Effector memory CD8-positive, alpha-beta T cell (primary cell): ENCODE data around the gene SLC25A24.
"Not testable (repeated sequence)": the region's sequence is repeated elsewhere in the genome, so short reads cannot be mapped to it uniquely, and the experiment has no call there.

Source experiments
- ATAC-seq: fragments of 150-1000 bp; cut with Tn5 transposase; replicated peaks from 2 replicates; pipeline ENCODE4 v1.10.0; 2021; ENCODE audit warnings: mild to moderate bottlenecking, moderate library complexity
- DNase-seq, 3 experiments: peaks; one replicate each; pipeline ENCODE4 v3.0.0; 2021
- H3K27ac Mint-ChIP-seq, 2 donors: one replicate each; pipeline ENCODE4 v1.8.0; 2022; ENCODE audit warnings: mild to moderate bottlenecking in 2 of 2, mixed read lengths in 2 of 2, moderate library complexity in 2 of 2
- H3K27me3 Mint-ChIP-seq, 2 donors: one replicate each; pipeline ENCODE4 v1.8.0; 2022; ENCODE audit warnings: mixed read lengths in 2 of 2
- H3K36me3 Mint-ChIP-seq: one replicate; pipeline ENCODE4 v1.8.0; 2022; ENCODE audit warnings: mild to moderate bottlenecking, moderate library complexity, mixed read lengths; ENCODE audit not compliant: insufficient read depth
- H3K4me1 Mint-ChIP-seq, 2 donors: one replicate each; pipeline ENCODE4 v1.8.0; 2022; ENCODE audit warnings: low read depth in 2 of 2, mixed read lengths in 2 of 2
- H3K4me3 Mint-ChIP-seq, 2 donors: one replicate each; pipeline ENCODE4 v1.8.0; 2022; ENCODE audit warnings: mild to moderate bottlenecking in 2 of 2, mixed read lengths in 2 of 2, moderate library complexity in 2 of 2
- H3K9me3 Mint-ChIP-seq, 2 donors: one replicate each; pipeline ENCODE4 v1.8.0; 2022; ENCODE audit warnings: mixed read lengths in 2 of 2

The SLC25A24 gene

DNA sequence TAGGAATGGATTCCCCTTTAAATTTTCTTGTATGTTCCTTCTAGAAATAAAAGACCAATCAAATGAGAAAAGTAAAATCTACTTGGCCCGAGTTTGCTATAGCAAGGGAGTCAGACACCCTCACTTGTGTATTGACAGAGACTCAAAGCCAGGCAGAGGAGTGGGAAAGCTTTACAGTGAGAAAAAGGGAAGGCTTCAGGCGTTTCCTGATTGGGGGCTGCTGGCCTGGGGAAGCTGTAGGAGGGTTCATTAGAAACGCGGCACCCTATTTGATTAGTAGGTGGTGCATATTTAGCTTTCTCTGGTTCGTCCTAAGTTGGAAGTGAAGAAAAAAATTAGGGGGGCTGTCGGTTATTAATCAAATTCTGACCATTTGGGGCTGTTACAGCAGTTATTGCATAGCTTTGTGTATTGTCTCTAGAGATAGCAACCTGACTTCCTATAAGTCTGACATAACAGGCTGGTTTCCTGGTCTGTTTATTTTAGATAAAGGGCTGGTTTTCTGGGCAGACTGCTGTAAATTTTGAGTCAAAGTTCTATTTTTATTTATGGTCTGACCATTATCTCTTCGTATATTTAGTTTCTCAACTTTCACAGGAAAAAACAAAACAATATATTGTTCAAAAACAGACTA, 10.0 kb downstream of the SLC25A24 start:
- peaks cover 3 to 7% of the 10 kb centered on the region in 2 donors for H3K9me3 Mint-ChIP-seq
- peaks cover 9% of the 10 kb centered on the region for H3K36me3 Mint-ChIP-seq
- H3K4me1 Mint-ChIP-seq, result peaks cover 3 to 11% of the 10 kb centered on the region in 2 donors
- no peak for DNase-seq
- no peaks in the 10 kb centered on the region for H3K27me3 Mint-ChIP-seq
- no peak for ATAC-seq
- no peak overlapping the region for H3K27ac Mint-ChIP-seq
- no peak overlapping the region for H3K4me3 Mint-ChIP-seq

DNA sequence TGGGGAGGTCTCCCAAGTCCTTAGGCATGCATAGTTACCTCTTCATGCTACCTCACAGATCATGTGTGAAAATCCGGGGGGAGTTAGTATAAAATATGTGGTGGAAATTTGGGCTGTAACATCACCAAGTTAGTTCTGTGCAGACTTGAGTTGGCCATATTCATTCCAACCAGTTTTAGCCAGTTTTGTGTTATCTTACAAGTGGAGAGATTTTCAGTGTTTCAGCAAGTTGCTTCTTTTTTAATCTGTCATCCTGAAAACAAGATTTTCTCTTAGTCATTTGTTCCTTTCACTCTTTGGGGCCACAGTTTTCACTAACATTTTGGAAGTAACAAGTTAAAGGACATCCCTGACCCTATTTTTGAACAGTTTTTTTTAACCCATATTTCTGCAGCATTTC, 11.3 kb downstream of the SLC25A24 start:
- ATAC-seq (no peak), DNase-seq (no peak)
- peaks cover 3 to 7% of the 10 kb centered on the region in 2 donors for H3K9me3 Mint-ChIP-seq
- H3K4me3 Mint-ChIP-seq, result no peak overlapping the region
- H3K36me3 Mint-ChIP-seq, result peaks cover 14% of the 10 kb centered on the region
- no peak overlapping the region for H3K27ac Mint-ChIP-seq
- no peaks in the 10 kb centered on the region for H3K27me3 Mint-ChIP-seq
- H3K4me1 Mint-ChIP-seq, result peaks cover 3 to 8% of the 10 kb centered on the region in 2 donors

DNA sequence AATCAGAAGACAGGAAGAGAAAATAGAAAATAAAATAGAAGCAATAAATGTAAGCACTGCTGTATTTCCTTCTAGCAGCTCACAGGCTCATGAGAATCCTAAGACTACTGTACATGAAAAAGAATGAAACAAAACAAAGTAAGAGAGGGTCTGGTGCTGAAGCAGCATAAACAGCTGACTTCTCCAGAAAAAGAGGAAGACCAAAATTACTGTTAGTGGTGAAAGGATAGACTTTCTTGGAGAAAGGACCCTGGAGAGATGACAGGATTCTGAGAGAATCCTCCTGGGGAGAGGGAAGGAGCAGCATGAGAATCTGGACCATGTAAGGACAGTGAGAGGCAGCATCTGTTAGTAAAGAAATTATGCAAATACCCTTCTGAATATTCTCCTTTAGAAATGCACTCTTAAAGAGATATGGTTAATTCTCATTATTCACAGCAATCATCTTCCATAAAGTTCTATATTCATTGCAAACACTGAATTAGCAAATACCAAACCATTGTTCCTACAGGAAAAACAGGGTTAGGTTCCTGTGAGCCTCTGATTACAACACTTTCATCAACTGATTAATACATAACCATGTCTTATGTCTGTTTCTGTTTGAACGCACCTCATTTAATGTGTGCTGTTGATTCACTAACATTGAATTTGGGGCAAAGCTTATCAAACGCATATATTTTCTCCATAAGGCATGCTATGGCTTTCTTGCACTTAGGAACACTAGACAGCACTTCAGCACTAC, 17.0 kb downstream of the SLC25A24 start:
- H3K36me3 Mint-ChIP-seq, result peaks cover 41% of the 10 kb centered on the region
- peak overlapping the region in 1 of 2 donors; percentile 19 for H3K27ac Mint-ChIP-seq
- no peaks in the 10 kb centered on the region for H3K27me3 Mint-ChIP-seq
- no peak for ATAC-seq
- DNase-seq, result no peak
- peaks cover 12 to 19% of the 10 kb centered on the region in 2 donors for H3K4me1 Mint-ChIP-seq
- H3K4me3 Mint-ChIP-seq, result no peak overlapping the region
- H3K9me3 Mint-ChIP-seq, result peaks cover 3 to 5% of the 10 kb centered on the region in 2 donors

DNA sequence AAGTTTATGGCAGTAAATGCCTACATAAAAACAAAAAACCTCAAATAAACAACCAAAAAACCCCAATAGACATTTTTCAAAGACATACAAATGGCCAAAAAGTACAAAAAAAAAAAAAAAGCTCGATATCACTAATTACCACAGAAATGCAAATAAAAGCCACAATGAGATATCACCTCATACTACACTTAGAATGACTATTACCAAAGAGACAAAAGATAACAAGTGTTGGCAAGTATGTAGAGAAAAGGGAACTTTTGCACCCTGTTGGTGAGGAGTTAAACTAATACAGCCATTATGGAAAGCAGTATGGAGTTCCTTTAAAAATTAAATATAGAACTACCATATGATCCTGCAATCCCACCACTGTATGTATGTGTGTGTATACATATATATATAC, 21.1 kb downstream of the SLC25A24 start:
- no peak for ATAC-seq
- H3K4me1 Mint-ChIP-seq, result peaks cover 25 to 35% of the 10 kb centered on the region in 2 donors
- no peaks in the 10 kb centered on the region for H3K27me3 Mint-ChIP-seq
- no peak for DNase-seq
- H3K4me3 Mint-ChIP-seq, result peak overlapping the region in 1 of 2 donors; percentile 5
- H3K36me3 Mint-ChIP-seq, result peaks cover 37% of the 10 kb centered on the region
- no peak overlapping the region for H3K27ac Mint-ChIP-seq
- no peaks in the 10 kb centered on the region for H3K9me3 Mint-ChIP-seq

DNA sequence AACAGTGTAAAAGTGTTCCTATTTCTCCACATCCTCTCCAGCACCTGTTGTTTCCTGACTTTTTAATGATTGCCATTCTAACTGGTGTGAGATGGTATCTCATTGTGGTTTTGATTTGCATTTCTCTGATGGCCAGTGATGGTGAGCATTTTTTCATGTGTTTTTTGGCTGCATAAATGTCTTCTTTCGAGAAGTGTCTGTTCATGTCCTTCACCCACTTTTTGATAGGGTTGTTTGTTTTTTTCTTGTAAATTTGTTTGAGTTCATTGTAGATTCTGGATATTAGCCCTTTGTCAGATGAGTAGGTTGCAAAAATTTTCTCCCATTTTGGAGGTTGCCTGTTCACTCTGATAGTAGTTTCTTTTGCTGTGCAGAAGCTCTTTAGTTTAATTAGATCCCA, 37.7 kb downstream of the SLC25A24 start:
- H3K36me3 Mint-ChIP-seq, result peaks cover 13% of the 10 kb centered on the region
- not testable (repeated sequence) for H3K27ac Mint-ChIP-seq, H3K27me3 Mint-ChIP-seq, DNase-seq, H3K4me1 Mint-ChIP-seq, ATAC-seq, H3K9me3 Mint-ChIP-seq, H3K4me3 Mint-ChIP-seq

DNA sequence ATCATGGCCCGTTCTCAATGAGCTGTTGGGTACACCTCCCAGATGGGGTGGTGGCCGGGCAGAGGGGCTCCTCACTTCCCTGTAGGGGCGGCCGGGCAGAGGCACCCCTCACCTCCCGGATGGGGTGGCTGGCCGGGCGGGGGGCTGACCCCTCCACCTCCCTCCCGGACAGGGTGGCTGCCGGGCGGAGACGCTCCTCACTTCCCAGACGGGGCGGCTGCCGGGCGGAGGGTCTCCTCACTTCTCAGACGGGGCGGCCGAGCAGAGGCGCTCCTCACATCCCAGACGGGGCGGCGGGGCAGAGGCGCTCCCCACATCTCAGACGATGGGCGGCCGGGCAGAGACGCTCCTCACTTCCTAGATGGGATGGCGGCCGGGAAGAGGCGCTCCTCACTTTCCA, 40.2 kb downstream of the SLC25A24 start:
- not testable (repeated sequence) for H3K27me3 Mint-ChIP-seq, H3K27ac Mint-ChIP-seq, ATAC-seq, H3K4me1 Mint-ChIP-seq, H3K4me3 Mint-ChIP-seq, DNase-seq, H3K9me3 Mint-ChIP-seq
- H3K36me3 Mint-ChIP-seq, result peaks cover 17% of the 10 kb centered on the region

DNA sequence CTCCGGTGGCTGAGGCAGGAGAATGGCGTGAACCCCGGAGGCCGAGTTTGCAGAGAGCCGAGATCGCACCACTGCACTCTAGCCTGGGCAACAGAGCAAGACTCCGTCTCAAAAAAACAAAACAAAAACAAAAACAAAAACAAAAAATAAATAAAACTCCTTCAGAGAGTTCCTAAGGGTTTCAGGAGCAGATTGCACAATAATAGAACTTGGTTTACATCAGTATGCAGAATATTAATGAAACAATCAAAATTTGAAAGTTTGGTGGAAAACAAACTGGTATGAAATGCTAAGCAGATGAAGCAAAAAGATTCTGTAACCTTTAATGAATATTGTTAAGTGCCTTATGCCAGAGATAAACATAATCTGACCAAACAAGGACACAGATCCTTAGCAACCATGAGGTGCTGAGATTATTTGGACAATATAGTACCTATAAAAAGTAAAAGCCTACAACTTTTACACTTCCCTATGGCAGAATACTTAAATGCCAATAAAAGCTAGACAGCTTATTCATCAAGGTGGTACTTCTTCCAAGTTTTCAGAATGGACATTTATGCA, 41.2 kb downstream of the SLC25A24 start:
- H3K27ac Mint-ChIP-seq, result no peak overlapping the region
- H3K4me1 Mint-ChIP-seq, result no peaks in the 10 kb centered on the region
- no peaks in the 10 kb centered on the region for H3K9me3 Mint-ChIP-seq
- DNase-seq (no peak), ATAC-seq (no peak)
- no peaks in the 10 kb centered on the region for H3K27me3 Mint-ChIP-seq
- no peak overlapping the region for H3K4me3 Mint-ChIP-seq
- H3K36me3 Mint-ChIP-seq, result peaks cover 20% of the 10 kb centered on the region

DNA sequence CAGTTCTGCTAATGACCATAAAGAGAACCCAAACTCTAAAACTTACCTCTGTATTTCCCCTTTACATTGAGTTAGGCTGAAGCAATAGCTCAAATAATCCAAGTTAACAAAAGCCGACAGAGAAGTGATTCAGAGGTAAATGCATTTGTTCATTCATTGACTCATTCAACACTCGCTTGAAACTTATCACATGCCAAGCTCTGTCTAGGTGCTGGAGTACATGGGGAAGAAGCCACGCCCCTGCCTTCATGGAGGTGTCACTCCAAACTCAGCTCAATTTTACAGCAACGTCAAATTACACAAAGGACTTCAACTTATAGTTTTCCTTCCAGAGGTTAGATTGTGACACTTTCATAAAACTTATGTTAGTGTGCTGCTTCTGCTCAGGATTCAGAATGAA, 45.8 kb downstream of the SLC25A24 start:
- no peak overlapping the region for H3K4me3 Mint-ChIP-seq
- peaks cover 15% of the 10 kb centered on the region for H3K36me3 Mint-ChIP-seq
- DNase-seq (no peak), ATAC-seq (no peak)
- no peaks in the 10 kb centered on the region for H3K27me3 Mint-ChIP-seq
- no peak overlapping the region for H3K27ac Mint-ChIP-seq
- H3K9me3 Mint-ChIP-seq, result no peaks in the 10 kb centered on the region
- H3K4me1 Mint-ChIP-seq, result no peaks in the 10 kb centered on the region

DNA sequence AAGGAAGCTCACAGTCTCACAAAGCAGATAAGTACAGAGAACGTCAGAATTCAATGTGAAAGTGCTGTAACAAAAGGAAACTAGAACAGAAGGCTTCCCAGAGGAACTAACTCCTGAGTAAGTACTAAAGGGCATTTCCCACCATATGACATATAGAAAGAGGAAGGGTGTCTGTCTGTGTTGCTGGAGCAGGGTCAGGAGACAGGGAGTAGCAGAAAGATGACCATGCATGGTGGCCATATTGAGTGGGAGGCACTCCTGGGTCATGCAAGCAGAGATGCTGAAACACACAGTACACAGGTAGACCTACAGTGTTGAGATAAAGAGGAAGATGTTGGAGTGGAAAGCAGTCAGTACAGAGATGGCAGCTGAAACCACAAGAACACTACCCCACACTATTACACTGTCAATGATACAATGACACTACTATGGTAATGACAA, 47.3 kb downstream of the SLC25A24 start:
- Mint-ChIP-seq H3K4me3 (no peak overlapping the region), H3K36me3 (peaks cover 6% of the 10 kb centered on the region), H3K27ac (no peak overlapping the region), H3K4me1 (no peaks in the 10 kb centered on the region), H3K9me3 (no peaks in the 10 kb centered on the region), H3K27me3 (no peaks in the 10 kb centered on the region)
- ATAC-seq (no peak), DNase-seq (no peak)

DNA sequence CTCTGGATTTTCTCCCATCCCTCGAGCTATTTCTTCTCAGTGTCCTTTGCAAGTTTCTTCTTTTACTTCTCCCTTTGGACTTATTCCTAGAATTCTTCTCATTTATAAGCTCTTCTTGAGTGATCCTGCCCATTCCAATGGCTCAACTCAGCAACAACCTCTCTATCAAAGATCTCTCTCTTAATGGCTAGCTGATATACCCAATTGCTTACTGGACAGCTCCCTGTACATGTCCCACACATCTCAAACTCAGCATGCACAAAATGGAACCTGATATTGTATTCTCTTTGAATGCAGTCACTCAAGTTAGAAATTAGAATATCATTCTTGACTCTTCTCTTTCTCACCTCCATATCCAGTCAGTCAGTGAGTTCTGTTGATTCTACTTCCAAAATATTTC, 48.6 kb downstream of the SLC25A24 start:
- DNase-seq (no peak), ATAC-seq (no peak)
- no peaks in the 10 kb centered on the region for H3K27me3 Mint-ChIP-seq
- H3K36me3 Mint-ChIP-seq, result peaks cover 10% of the 10 kb centered on the region
- H3K4me1 Mint-ChIP-seq, result no peaks in the 10 kb centered on the region
- H3K9me3 Mint-ChIP-seq, result no peaks in the 10 kb centered on the region
- H3K4me3 Mint-ChIP-seq, result no peak overlapping the region
- H3K27ac Mint-ChIP-seq, result no peak overlapping the region

DNA sequence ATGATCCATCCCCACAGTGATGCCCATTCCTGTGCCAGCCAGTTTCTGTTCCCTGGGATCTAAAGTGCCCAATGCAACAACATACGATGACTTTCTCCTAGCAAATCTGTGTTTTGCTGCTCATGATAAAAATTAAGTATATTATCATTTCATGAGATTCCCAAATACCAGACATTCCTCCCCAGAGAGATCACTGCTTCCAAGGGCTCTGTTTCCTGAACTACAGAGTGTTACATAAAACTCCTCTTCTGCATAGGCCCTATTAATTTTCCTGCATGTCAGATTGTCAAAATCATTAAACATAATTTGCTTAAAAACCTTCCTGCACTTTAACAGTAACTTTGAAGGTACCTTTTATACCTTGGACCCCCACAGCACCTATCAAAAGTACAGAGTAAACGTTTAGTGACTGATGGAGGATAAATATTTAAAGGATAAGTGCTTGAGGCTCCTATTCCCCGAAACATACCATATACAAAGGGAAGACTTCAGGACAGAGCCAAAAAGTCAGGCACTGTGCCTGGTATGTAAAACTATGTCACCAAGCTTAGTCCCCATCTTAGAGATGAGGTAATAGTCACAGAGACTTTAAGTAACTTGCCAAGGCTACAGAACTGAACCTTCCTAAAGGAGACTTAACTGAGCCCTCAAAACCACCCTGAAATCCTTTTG, 50.2 kb downstream of the SLC25A24 start:
- H3K4me3 Mint-ChIP-seq, result no peak overlapping the region
- no peaks in the 10 kb centered on the region for H3K9me3 Mint-ChIP-seq
- ATAC-seq, result no peak
- H3K27ac Mint-ChIP-seq, result no peak overlapping the region
- H3K4me1 Mint-ChIP-seq, result no peaks in the 10 kb centered on the region
- no peak for DNase-seq
- H3K27me3 Mint-ChIP-seq, result no peaks in the 10 kb centered on the region
- H3K36me3 Mint-ChIP-seq, result peaks cover 6% of the 10 kb centered on the region

DNA sequence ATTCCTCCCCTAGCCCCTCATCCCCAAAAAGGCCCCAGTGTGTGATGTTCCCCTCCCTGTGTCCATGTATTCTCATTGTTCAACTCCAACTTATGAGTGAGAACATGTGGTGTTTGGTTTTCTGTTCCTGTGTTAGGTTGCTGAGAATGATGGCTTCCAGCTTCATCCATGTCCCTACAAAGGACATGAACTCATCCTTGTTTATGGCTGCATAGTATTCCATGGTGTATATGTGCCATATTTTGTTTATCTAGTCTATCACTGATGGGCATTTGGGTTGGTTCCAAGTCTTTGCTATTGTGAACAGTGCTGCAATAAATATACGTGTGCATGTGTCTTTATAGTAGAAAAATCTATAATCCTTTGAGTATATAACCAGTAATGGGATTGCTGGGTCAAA, 55.6 kb downstream of the SLC25A24 start:
- ATAC-seq, H3K4me1 Mint-ChIP-seq, H3K36me3 Mint-ChIP-seq, DNase-seq, H3K27me3 Mint-ChIP-seq, H3K9me3 Mint-ChIP-seq, H3K27ac Mint-ChIP-seq, H3K4me3 Mint-ChIP-seq: not testable (repeated sequence)

DNA sequence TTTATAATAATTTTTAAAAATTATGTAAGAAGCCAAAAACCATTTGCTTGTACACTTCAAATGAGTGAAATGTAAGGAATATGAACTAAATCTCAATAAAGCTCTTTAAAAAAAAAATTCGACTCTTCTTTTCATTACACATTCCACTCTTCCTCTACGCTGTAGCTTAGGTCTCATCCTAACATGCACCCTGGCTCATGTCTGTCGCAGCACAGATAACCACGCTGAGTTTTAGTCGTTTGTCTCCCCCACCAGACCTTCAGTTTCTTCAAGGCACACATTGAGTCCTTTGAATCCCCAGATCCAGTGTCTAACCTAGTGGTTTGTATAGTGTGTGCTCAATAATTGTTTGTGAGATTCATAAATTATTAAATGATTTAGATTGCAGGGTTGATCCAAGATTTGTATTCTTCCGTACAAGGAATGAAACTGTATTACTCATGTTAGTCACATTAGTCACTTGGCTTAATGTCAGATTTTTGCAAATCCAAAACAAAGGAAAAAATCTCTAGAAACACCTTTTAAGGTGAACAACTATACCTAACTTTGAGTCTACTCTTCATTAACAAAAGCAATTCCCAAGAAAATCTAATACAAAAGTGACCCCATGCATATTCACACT, 57.3 kb downstream of the SLC25A24 start:
- no peak overlapping the region for H3K4me3 Mint-ChIP-seq
- peaks cover 12% of the 10 kb centered on the region for H3K36me3 Mint-ChIP-seq
- DNase-seq, result no peak
- H3K27ac Mint-ChIP-seq, result peak overlapping the region in 1 of 2 donors; percentile 19
- no peaks in the 10 kb centered on the region for H3K4me1 Mint-ChIP-seq
- ATAC-seq, result no peak
- H3K27me3 Mint-ChIP-seq, result no peaks in the 10 kb centered on the region
- H3K9me3 Mint-ChIP-seq, result no peaks in the 10 kb centered on the region
